ENCODE results near the gene AHNAK. TPM values are rescaled to one million over a fixed set of nuclear protein-coding genes. Genes with fewer than 3 reads are reported as not detected.

The AHNAK gene
- total RNA-seq, 1 experiment from 2014 or later = 73.0 TPM

GRCh38 chr11:62513626-62514025, 33.0 kb downstream of the AHNAK start:
- H3K27ac ChIP-seq (ENCODE audit: low read depth, low read length, poor library complexity, severe bottlenecking) = no peak overlapping the region
- H3K4me1 ChIP-seq (ENCODE audit: insufficient read depth, low read length, poor library complexity, severe bottlenecking) = peaks cover 1% of the 10 kb centered on the region
- no TSS peak for BruUV-seq (replicated peaks)
- intact Hi-C loops (cut with micrococcal nuclease; ENCODE audit: unreplicated experiment) = no loop called here
- no peak overlapping the region for H3K4me3 ChIP-seq (ENCODE audit: low read depth, low read length, poor library complexity, severe bottlenecking)
- ChIA-PET CTCF (no interaction called here), POLR2A (ENCODE audit: low non-redundant PET) (no interaction called here)
- DNase-seq (ENCODE audit: low spot score) = no peak
- peaks cover 6% of the 10 kb centered on the region for H3K36me3 ChIP-seq (ENCODE audit: insufficient read depth, low read length, poor library complexity, severe bottlenecking)
- no peaks in the 10 kb centered on the region for H3K27me3 ChIP-seq (replicated peaks; ENCODE audit: insufficient read depth, low read depth, low read length, poor library complexity)
- no peak for TF ChIP-seq EZH2 (IDR thresholded peaks at IDR 0.05; ENCODE audit: borderline replicate concordance, low read depth, low read length, poor library complexity, severe bottlenecking)
- TF ChIP-seq CTCF (conservative IDR thresholded peaks at IDR 0.05; ENCODE audit: low read depth, low read length) = no peak
- H3K9me3 ChIP-seq (ENCODE audit: low read depth, low read length, poor library complexity, severe bottlenecking) = no peaks in the 10 kb centered on the region

- H3K4me1 ChIP-seq (ENCODE audit: insufficient read depth, low read length, poor library complexity, severe bottlenecking) = peaks cover 4% of the 10 kb centered on the region
- BruUV-seq (replicated peaks) = no TSS peak
- no peak overlapping the region for H3K4me3 ChIP-seq (ENCODE audit: low read depth, low read length, poor library complexity, severe bottlenecking)
- no peaks in the 10 kb centered on the region for H3K27me3 ChIP-seq (replicated peaks; ENCODE audit: insufficient read depth, low read depth, low read length, poor library complexity)
- H3K36me3 ChIP-seq (ENCODE audit: insufficient read depth, low read length, poor library complexity, severe bottlenecking) = peaks cover 2% of the 10 kb centered on the region
- ChIA-PET CTCF (no interaction called here), POLR2A (ENCODE audit: low non-redundant PET) (no interaction called here)
- DNase-seq (ENCODE audit: low spot score) = no peak
- H3K9me3 ChIP-seq (ENCODE audit: low read depth, low read length, poor library complexity, severe bottlenecking) = no peaks in the 10 kb centered on the region
- TF ChIP-seq CTCF (conservative IDR thresholded peaks at IDR 0.05; ENCODE audit: low read depth, low read length) = no peak
- TF ChIP-seq EZH2 (IDR thresholded peaks at IDR 0.05; ENCODE audit: borderline replicate concordance, low read depth, low read length, poor library complexity, severe bottlenecking) = no peak
- no peak overlapping the region for H3K27ac ChIP-seq (ENCODE audit: low read depth, low read length, poor library complexity, severe bottlenecking)
- intact Hi-C loops (cut with micrococcal nuclease; ENCODE audit: unreplicated experiment) = no loop called here
Observed at GRCh38 chr11:62512961-62513360, 33.6 kb downstream of the AHNAK start.

GRCh38 chr11:62508336-62509058, 38.1 kb downstream of the AHNAK start:
- peak; percentile 65 for DNase-seq (ENCODE audit: low spot score)
- peaks cover 4% of the 10 kb centered on the region for H3K4me1 ChIP-seq (ENCODE audit: insufficient read depth, low read length, poor library complexity, severe bottlenecking)

More at GRCh38 chr11:62508336-62509058, 38.1 kb downstream of the AHNAK start:
- CTCF ChIA-PET = interaction anchor here (0.8 kb wide), 1 partner anchor 84 kb away, joined by 3 read pairs; no protein-coding TSS in a partner anchor
- Histone ChIP-seq H3K4me3 (ENCODE audit: low read depth, low read length, poor library complexity, severe bottlenecking) (no peak overlapping the region), H3K9me3 (ENCODE audit: low read depth, low read length, poor library complexity, severe bottlenecking) (no peaks in the 10 kb centered on the region), H3K27ac (ENCODE audit: low read depth, low read length, poor library complexity, severe bottlenecking) (no peak overlapping the region), H3K27me3 (replicated peaks; ENCODE audit: insufficient read depth, low read depth, low read length, poor library complexity) (no peaks in the 10 kb centered on the region), H3K36me3 (ENCODE audit: insufficient read depth, low read length, poor library complexity, severe bottlenecking) (no peaks in the 10 kb centered on the region)
- no TSS peak for BruUV-seq (replicated peaks)
- POLR2A ChIA-PET (ENCODE audit: low non-redundant PET) = no interaction called here
- no peak for TF ChIP-seq EZH2 (IDR thresholded peaks at IDR 0.05; ENCODE audit: borderline replicate concordance, low read depth, low read length, poor library complexity, severe bottlenecking)
- peak; percentile 48 for TF ChIP-seq CTCF (conservative IDR thresholded peaks at IDR 0.05; ENCODE audit: low read depth, low read length)
- intact Hi-C loops (cut with micrococcal nuclease; ENCODE audit: unreplicated experiment) = no loop called here

Measured in A673 (cell line).